AG04450 (cell line): Measurements from ENCODE around the gene PPP1CA. TPM values are rescaled to one million over a fixed set of nuclear protein-coding genes. Genes with fewer than 3 reads are reported as not detected.

Source experiments
- CTCF ChIA-PET: fragments of 300-600, 350-600 bp; formaldehyde crosslinking; extraction: SDS; loops from one replicate; lab custom pipeline; 2022; ENCODE audit warnings: antibody characterized with exemption, inconsistent platforms; lab: Charles Lee
- POLR2A ChIA-PET: fragments of 350-600 bp; formaldehyde crosslinking; extraction: SDS; loops from one replicate; lab custom pipeline; 2021; ENCODE audit warnings: antibody characterized with exemption, inconsistent platforms; lab: Yijun Ruan, JAX
- DNase-seq: peaks from one replicate; pipeline ENCODE4 v3.0.0-alpha.2; 2011; ENCODE audit warnings: low read depth, low spot score
- H3K27ac ChIP-seq: one replicate; pipeline ENCODE4 v1.5.1; 2012; ENCODE audit warnings: low read depth, low read length, control low read depth
- H3K27me3 ChIP-seq: one replicate; pipeline ENCODE4 v1.6.0; 2012; ENCODE audit warnings: low read length; ENCODE audit not compliant: control insufficient read depth, insufficient read depth
- H3K4me3 ChIP-seq: 2 replicates; pipeline ENCODE4 v1.5.1; 2011; ENCODE audit warnings: mild to moderate bottlenecking, low read depth, low read length, control low read depth
- H3K9me3 ChIP-seq: 2 replicates; pipeline ENCODE4 v1.5.1; 2012; ENCODE audit warnings: low read length; ENCODE audit not compliant: control insufficient read depth, insufficient read depth
- CTCF ChIP-seq: IDR thresholded peaks from 2 replicates; pipeline ENCODE4 v1.5.1; 2011; ENCODE audit warnings: low read depth, low read length, control low read depth, inconsistent platforms
- polyA plus RNA-seq: library from polyadenylated mRNA; depleted of rRNA; stranded (reverse); fragments of >200 nt; gene quantifications from 2 replicates; pipeline ENCODE4 v1.2.3, GENCODE V29; 2011

Gene PPP1CA
- polyA plus RNA-seq, 1 experiment: 116 TPM

GRCh38 chr11:67409781-67410368, 8.2 kb upstream of the PPP1CA start:
- Histone ChIP-seq H3K9me3 (no peaks in the 10 kb centered on the region; the same call in 1 of the 2 replicates), H3K4me3 (no peak overlapping the region), H3K27me3 (peaks cover 39% of the 10 kb centered on the region), H3K27ac (no peak overlapping the region)
- no peak for TF ChIP-seq CTCF
- DNase-seq: no peak
- CTCF ChIA-PET: no interaction called here
- POLR2A ChIA-PET: no interaction called here

- no peak overlapping the region for H3K27ac ChIP-seq
- ChIA-PET POLR2A (no interaction called here), CTCF (no interaction called here)
- H3K4me3 ChIP-seq: no peak overlapping the region
- peaks cover 35% of the 10 kb centered on the region for H3K27me3 ChIP-seq
- no peak for TF ChIP-seq CTCF
- H3K9me3 ChIP-seq: no peaks in the 10 kb centered on the region; the same call in 1 of the 2 replicates
- no peak for DNase-seq
Observed at GRCh38 chr11:67409261-67409666, 7.6 kb upstream of the PPP1CA start.

GRCh38 chr11:67408437-67409200, 7.0 kb upstream of the PPP1CA start:
- POLR2A ChIA-PET: no interaction called here
- Histone ChIP-seq H3K9me3 (no peaks in the 10 kb centered on the region; the same call in 1 of the 2 replicates), H3K4me3 (no peak overlapping the region), H3K27me3 (peaks cover 35% of the 10 kb centered on the region), H3K27ac (no peak overlapping the region)
- no peak for TF ChIP-seq CTCF
- DNase-seq: no peak
- CTCF ChIA-PET: no interaction called here

- Histone ChIP-seq H3K27ac (no peak overlapping the region), H3K27me3 (peaks cover 30% of the 10 kb centered on the region), H3K9me3 (no peaks in the 10 kb centered on the region; the same call in 1 of the 2 replicates), H3K4me3 (no peak overlapping the region)
- CTCF ChIA-PET: no interaction called here
- DNase-seq: no peak
- POLR2A ChIA-PET: interaction anchor here (1.1 kb wide), 1 partner anchor 1507 kb away, joined by 4 read pairs; no protein-coding TSS in a partner anchor
- no peak for TF ChIP-seq CTCF
Observed at GRCh38 chr11:67407688-67408163, 6.1 kb upstream of the PPP1CA start.
